Endothelial cell of umbilical vein (primary cell): ENCODE results near the gene CCN5. TPM values are rescaled to one million over a fixed set of nuclear protein-coding genes. Genes with fewer than 3 reads are reported as not detected.

Experiments
- BruUV-seq: library from RNA; stranded (reverse); fragments of 400-500 nt; replicated peaks from 2 replicates; lab custom pipeline; 2021; lab: Mats Ljungman, UMichigan
- CTCF ChIA-PET: fragments of 300-600, 350-600 bp; sonication (Branson Sonifier 250); formaldehyde crosslinking; loops from one replicate; lab custom pipeline; 2021; ENCODE audit warnings: antibody characterized with exemption, inconsistent platforms; lab: Charles Lee
- POLR2A ChIA-PET: fragments of 300-600, 350-600 bp; sonication (Branson Sonifier 250); formaldehyde crosslinking; loops from one replicate; lab custom pipeline; 2021; ENCODE audit warnings: antibody characterized with exemption, inconsistent platforms; lab: Charles Lee
- DNase-seq: peaks from one replicate; pipeline ENCODE4 v3.0.0-alpha.2; 2011; ENCODE audit warnings: low read depth, low spot score
- FAIRE-seq: peaks from 2 replicates; lab custom pipeline; 2011; peaks lifted over from hg19 to GRCh38; lab: Jason Lieb, UNC
- H2AFZ ChIP-seq: 2 replicates; pipeline ENCODE4 v1.6.0; 2012; ENCODE audit warnings: low read depth, low read length, control low read depth, inconsistent platforms
- H3K27ac ChIP-seq: 2 replicates; pipeline ENCODE4 v1.5.1; 2011; ENCODE audit warnings: low read depth, mild to moderate bottlenecking, control low read depth, low read length, moderate library complexity; ENCODE audit not compliant: insufficient read depth
- H3K27me3 ChIP-seq, 2 experiments: 2 replicates each; pipeline versions ENCODE4 v1.6.0 to v1.6.1; 2011; ENCODE audit warnings: low read length in 2 of 2, mixed read lengths in 1 of 2; ENCODE audit not compliant: control insufficient read depth in 2 of 2, insufficient read depth in 2 of 2
- H3K36me3 ChIP-seq, 2 experiments: 2 replicates in 1 of 2; 3 replicates in 1 of 2; pipeline ENCODE4 v1.5.1; 2011; ENCODE audit warnings: low read length in 2 of 2, mild to moderate bottlenecking in 1 of 2, moderate library complexity in 1 of 2; ENCODE audit not compliant: control insufficient read depth in 2 of 2, insufficient read depth in 2 of 2; ENCODE audit errors: extremely low read depth in 1 of 2
- H3K4me1 ChIP-seq: 3 replicates; pipeline ENCODE4 v1.5.1; 2011; ENCODE audit warnings: mild to moderate bottlenecking, low read length; ENCODE audit not compliant: control insufficient read depth, insufficient read depth; ENCODE audit errors: extremely low read depth
- H3K4me2 ChIP-seq: 2 replicates; pipeline ENCODE4 v1.6.1; 2011; ENCODE audit warnings: low read length, control low read depth, mixed read lengths; ENCODE audit not compliant: insufficient read depth
- H3K4me3 ChIP-seq, 3 experiments: fragments of 200-600 bp in 1 of 3; sonication (generic), shearing (Covaris generic) in 1 of 3; replicated peaks in 1 of 3; 2 replicates each; pipeline ENCODE4 v1.5.1; 2011 to 2016; ENCODE audit warnings: control low read depth in 3 of 3, low read length in 3 of 3, mild to moderate bottlenecking in 2 of 3, inconsistent platforms in 1 of 3, low read depth in 1 of 3, moderate library complexity in 1 of 3; ENCODE audit not compliant: insufficient read depth in 1 of 3
- H3K79me2 ChIP-seq: 2 replicates; pipeline ENCODE4 v1.6.0; 2012; ENCODE audit warnings: low read length, inconsistent platforms; ENCODE audit not compliant: control insufficient read depth, insufficient read depth
- H3K9ac ChIP-seq: replicated peaks from 2 replicates; pipeline ENCODE3; 2011; ENCODE audit warnings: low read length, control low read depth; ENCODE audit not compliant: insufficient read depth; ENCODE audit errors: extremely low read depth
- H3K9me1 ChIP-seq: replicated peaks from 3 replicates; pipeline ENCODE4 v1.6.0; 2011; ENCODE audit warnings: mild to moderate bottlenecking, low read length; ENCODE audit not compliant: control insufficient read depth, insufficient read depth; ENCODE audit errors: extremely low read depth
- H3K9me3 ChIP-seq: replicated peaks from 2 replicates; pipeline ENCODE4 v1.5.1; 2012; ENCODE audit warnings: low read length, inconsistent platforms; ENCODE audit not compliant: control insufficient read depth, insufficient read depth
- H4K20me1 ChIP-seq: replicated peaks from 2 replicates; pipeline ENCODE3; 2011; ENCODE audit warnings: mild to moderate bottlenecking, low read length; ENCODE audit not compliant: control insufficient read depth, insufficient read depth; ENCODE audit errors: extremely low read depth
- CTCF ChIP-seq, 2 donors: IDR thresholded peaks; 1 replicate in 1 of 2; 2 replicates in 1 of 2; pipeline ENCODE4 v1.5.1; 2011; ENCODE audit warnings: low read length in 2 of 2, mild to moderate bottlenecking in 2 of 2, moderate library complexity in 2 of 2, control low read depth in 1 of 2, inconsistent platforms in 1 of 2, low read depth in 1 of 2; ENCODE audit not compliant: insufficient read depth in 1 of 2; ENCODE audit errors: extremely low read depth in 1 of 2
- EZH2 ChIP-seq: IDR thresholded peaks from 2 replicates; pipeline ENCODE4 v1.6.1; 2012; ENCODE audit warnings: borderline replicate concordance, low read depth, mild to moderate bottlenecking, moderate library complexity, low read length, inconsistent platforms; ENCODE audit not compliant: severe bottlenecking
- MYC ChIP-seq: IDR thresholded peaks from one replicate; pipeline ENCODE4 v1.6.1; 2011; ENCODE audit warnings: mild to moderate bottlenecking, low read depth, low read length
- POLR2A ChIP-seq: IDR thresholded peaks from 2 replicates; pipeline ENCODE4 v1.6.1; 2012; ENCODE audit warnings: low read depth, mild to moderate bottlenecking, control low read depth, low read length
- dilution Hi-C: fragments of 300-500 bp; cut with MboI; formaldehyde crosslinking; loops from one replicate; pipeline ENCODE4 v1.15.0; 2019; ENCODE audit warnings: low sequenced_read_pairs; ENCODE audit not compliant: extremely low pct_ligation_motif_present
- intact Hi-C: fragments of 100-400 bp; cut with micrococcal nuclease; formaldehyde crosslinking; loops from one replicate; pipeline ENCODE4 v1.10.0; 2022
- polyA plus RNA-seq, 4 experiments: library from polyadenylated mRNA; depleted of rRNA in 3 of 4; stranded (reverse) in 3 of 4; unstranded in 1 of 4; fragments of >200 nt; gene quantifications; 2 replicates each; pipeline versions ENCODE4 v1.2.1 to v1.2.3, GENCODE V29; 2011 to 2012; ENCODE audit warnings: missing spikeins in 1 of 4
- total RNA-seq: library from RNA; stranded (reverse); gene quantifications from 2 replicates; pipeline ENCODE4 v1.2.3, GENCODE V29; 2021

CCN5 gene
- total and polyA plus RNA-seq, 2 donors (not counting 3 experiments of a cell fraction or from before 2014, with no cell fraction given), result 0.03 TPM; not detected in 1

GRCh38 chr20:44742304-44743079 is 27.3 kb downstream of the CCN5 start:
- dilution Hi-C loops, result no loop called here

More at GRCh38 chr20:44742304-44743079, 27.3 kb downstream of the CCN5 start:
- no peaks in the 10 kb centered on the region for H3K79me2 ChIP-seq
- no peaks in the 10 kb centered on the region for H3K36me3 ChIP-seq
- H3K27ac ChIP-seq, result no peak overlapping the region
- H3K9ac ChIP-seq, result no peak overlapping the region
- H3K9me3 ChIP-seq, result no peaks in the 10 kb centered on the region
- BruUV-seq, result no TSS peak
- no peak for DNase-seq
- no peaks in the 10 kb centered on the region for H3K9me1 ChIP-seq
- H3K4me1 ChIP-seq, result peaks cover 4% of the 10 kb centered on the region
- no peak for FAIRE-seq
- no peak overlapping the region for H3K4me2 ChIP-seq
- peaks cover 15 to 16% of the 10 kb centered on the region in 2 experiments for H3K27me3 ChIP-seq
- ChIA-PET POLR2A (no interaction called here), CTCF (interaction anchor here (0.9 to 2.3 kb wide), 3 partner anchors 40 to 127 kb away, joined by 3 to 9 read pairs (median 3); no protein-coding TSS in a partner anchor)
- no peak overlapping the region for H2AFZ ChIP-seq
- intact Hi-C loops, result no loop called here
- no peaks in the 10 kb centered on the region for H4K20me1 ChIP-seq
- TF ChIP-seq EZH2 (peak; percentile 30), MYC (no peak), CTCF (IDR thresholded peaks at IDR 0.05; ENCODE audit: extremely low read depth in 1 of 2, insufficient read depth in 1 of 2, low read depth in 1 of 2, low read length in 2 of 2) (no peak), POLR2A (no peak)
- H3K4me3 ChIP-seq, result no peak overlapping the region
